Measurements from ENCODE around the gene CCND2.

CCND2 gene

DNA sequence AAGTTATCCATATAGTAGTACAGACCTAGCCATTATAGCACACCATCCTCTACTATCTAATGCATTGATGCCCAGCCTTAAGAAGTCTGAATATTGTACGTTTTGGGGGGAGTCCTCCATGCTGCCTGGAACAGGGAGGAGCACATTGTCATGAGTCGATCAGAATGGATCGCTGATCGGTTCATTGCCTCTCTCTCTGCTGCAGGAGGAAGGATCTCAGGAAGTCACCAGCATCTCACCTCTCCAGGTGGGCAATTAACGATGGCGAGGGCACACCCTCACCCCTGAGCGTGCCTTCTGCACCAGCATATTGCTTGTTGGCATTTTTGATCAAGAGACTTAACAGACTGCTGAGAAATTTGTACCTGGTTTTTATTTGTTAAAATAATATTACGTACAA lies 11.5 kb downstream of the CCND2 start:
- H3K9ac ChIP-seq (ENCODE audit: low read length) = no peak overlapping the region
- H3K36me3 ChIP-seq (ENCODE audit: control insufficient read depth, insufficient read depth, low read length) = peaks cover 99% of the 10 kb centered on the region
- no peak overlapping the region for H3K27ac ChIP-seq (ENCODE audit: low read depth, low read length)
- H3K4me1 ChIP-seq (ENCODE audit: control insufficient read depth, insufficient read depth, low read length) = peaks cover 4% of the 10 kb centered on the region; the same call in 1 of the 2 replicates
- H3K27me3 ChIP-seq (ENCODE audit: control insufficient read depth, insufficient read depth, low read length) = no peaks in the 10 kb centered on the region
- no peak overlapping the region for H3K4me3 ChIP-seq (ENCODE audit: low read depth, low read length)
- no peaks in the 10 kb centered on the region for H3K9me3 ChIP-seq (ENCODE audit: control insufficient read depth, insufficient read depth, low read depth, low read length)

DNA sequence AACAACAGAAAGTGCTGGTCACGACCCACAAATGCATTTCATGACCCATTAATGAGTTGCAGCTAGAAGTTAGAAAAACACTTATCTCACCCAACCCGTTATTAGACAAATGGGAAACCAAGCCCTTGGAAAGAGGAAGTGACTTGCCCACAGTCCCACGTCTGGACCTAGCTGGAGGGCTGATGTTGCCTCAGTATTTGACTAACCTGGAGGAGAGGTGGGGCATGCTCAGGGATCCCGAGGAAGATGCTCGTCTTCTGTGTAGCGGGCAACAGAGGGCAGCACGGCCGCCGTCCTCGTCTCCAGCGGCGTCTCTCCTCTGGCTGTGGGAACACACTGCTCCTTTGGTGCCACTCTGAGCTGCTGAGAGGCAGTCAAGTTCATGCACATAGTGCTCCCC lies 12.7 kb downstream of the CCND2 start:
- Histone ChIP-seq H3K9ac (ENCODE audit: low read length) (no peak overlapping the region), H3K36me3 (ENCODE audit: control insufficient read depth, insufficient read depth, low read length) (peaks cover 99% of the 10 kb centered on the region), H3K27ac (ENCODE audit: low read depth, low read length) (no peak overlapping the region), H3K9me3 (ENCODE audit: control insufficient read depth, insufficient read depth, low read depth, low read length) (no peaks in the 10 kb centered on the region), H3K27me3 (ENCODE audit: control insufficient read depth, insufficient read depth, low read length) (no peaks in the 10 kb centered on the region), H3K4me3 (ENCODE audit: low read depth, low read length) (no peak overlapping the region), H3K4me1 (ENCODE audit: control insufficient read depth, insufficient read depth, low read length) (no peaks in the 10 kb centered on the region)

DNA sequence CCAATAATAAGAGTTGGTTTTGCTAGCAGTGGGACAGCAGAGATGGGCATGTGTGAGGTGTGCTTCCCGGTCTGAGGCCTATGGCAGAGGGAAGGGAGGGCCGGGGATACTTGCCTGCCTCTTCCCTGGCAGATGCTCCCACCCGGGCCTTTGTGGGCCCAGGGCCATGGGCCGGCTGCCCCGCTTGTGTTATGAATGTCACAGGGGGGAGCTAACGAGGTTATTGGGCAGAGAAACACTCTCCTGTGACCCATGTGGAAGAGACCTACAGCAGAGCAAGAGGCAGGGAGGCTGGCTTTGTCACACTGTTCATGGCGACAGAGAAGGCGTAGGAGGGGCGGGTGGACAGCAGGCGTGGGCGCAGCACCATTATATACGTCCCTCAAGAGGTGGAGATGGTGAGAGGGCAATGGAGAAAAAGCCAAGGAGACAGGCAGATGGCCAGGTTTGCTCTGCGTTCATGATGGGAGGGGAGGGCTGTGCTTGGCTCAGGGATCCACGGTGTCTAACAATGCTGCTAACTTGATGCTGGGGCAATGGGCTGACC lies 13.3 kb downstream of the CCND2 start:
- Histone ChIP-seq H3K9ac (ENCODE audit: low read length) (no peak overlapping the region), H3K4me1 (ENCODE audit: control insufficient read depth, insufficient read depth, low read length) (no peaks in the 10 kb centered on the region), H3K4me3 (ENCODE audit: low read depth, low read length) (no peak overlapping the region), H3K9me3 (ENCODE audit: control insufficient read depth, insufficient read depth, low read depth, low read length) (no peaks in the 10 kb centered on the region), H3K36me3 (ENCODE audit: control insufficient read depth, insufficient read depth, low read length) (peaks cover 100% of the 10 kb centered on the region), H3K27me3 (ENCODE audit: control insufficient read depth, insufficient read depth, low read length) (no peaks in the 10 kb centered on the region), H3K27ac (ENCODE audit: low read depth, low read length) (no peak overlapping the region)

DNA sequence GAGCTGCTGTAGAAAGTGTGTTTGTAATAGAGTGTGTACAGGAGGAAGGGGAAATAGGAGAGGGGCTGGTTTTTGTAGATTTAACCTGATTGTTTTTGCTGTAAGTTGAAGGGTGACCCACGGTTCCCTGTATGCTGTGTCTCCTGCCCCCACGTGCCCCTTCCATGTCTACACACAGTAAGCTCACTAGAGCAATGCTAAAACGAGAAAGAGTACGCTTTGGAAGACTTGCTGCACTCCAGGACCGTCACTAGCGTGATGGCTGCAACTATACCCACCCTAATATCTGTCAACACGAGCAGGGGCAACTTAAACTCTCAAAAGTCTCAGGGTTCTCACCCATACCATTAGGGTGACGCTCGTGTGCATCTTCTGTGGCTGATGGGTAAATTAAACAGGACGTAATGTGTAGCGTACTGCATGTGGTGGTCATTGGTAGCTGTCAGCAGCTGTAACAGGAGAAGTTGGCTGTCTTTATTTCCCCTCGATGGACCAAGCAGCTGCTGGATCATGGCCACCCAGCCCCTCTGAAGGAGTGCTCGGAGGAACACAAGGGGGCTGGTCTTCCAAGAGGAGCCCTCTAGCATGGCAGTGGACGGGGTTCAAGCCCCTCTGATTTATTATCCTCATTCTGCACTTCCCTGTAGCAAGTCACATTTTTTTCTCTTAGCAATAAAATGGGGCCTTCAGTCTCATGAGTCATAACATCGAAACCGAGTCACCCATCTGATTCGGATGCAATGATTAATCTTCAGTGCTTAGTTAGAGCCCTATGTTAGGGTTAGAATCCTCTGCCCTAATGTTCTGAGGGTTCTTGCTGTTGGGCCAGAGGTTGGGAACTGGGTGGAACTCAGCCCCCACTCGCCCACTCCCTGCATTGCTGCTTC lies 14.0 kb downstream of the CCND2 start:
- no peak overlapping the region for H3K27ac ChIP-seq (ENCODE audit: low read depth, low read length)
- peaks cover 100% of the 10 kb centered on the region for H3K36me3 ChIP-seq (ENCODE audit: control insufficient read depth, insufficient read depth, low read length)
- no peaks in the 10 kb centered on the region for H3K27me3 ChIP-seq (ENCODE audit: control insufficient read depth, insufficient read depth, low read length)
- H3K9me3 ChIP-seq (ENCODE audit: control insufficient read depth, insufficient read depth, low read depth, low read length) = no peaks in the 10 kb centered on the region
- no peak overlapping the region for H3K9ac ChIP-seq (ENCODE audit: low read length)
- H3K4me1 ChIP-seq (ENCODE audit: control insufficient read depth, insufficient read depth, low read length) = no peaks in the 10 kb centered on the region
- H3K4me3 ChIP-seq (ENCODE audit: low read depth, low read length) = no peak overlapping the region

DNA sequence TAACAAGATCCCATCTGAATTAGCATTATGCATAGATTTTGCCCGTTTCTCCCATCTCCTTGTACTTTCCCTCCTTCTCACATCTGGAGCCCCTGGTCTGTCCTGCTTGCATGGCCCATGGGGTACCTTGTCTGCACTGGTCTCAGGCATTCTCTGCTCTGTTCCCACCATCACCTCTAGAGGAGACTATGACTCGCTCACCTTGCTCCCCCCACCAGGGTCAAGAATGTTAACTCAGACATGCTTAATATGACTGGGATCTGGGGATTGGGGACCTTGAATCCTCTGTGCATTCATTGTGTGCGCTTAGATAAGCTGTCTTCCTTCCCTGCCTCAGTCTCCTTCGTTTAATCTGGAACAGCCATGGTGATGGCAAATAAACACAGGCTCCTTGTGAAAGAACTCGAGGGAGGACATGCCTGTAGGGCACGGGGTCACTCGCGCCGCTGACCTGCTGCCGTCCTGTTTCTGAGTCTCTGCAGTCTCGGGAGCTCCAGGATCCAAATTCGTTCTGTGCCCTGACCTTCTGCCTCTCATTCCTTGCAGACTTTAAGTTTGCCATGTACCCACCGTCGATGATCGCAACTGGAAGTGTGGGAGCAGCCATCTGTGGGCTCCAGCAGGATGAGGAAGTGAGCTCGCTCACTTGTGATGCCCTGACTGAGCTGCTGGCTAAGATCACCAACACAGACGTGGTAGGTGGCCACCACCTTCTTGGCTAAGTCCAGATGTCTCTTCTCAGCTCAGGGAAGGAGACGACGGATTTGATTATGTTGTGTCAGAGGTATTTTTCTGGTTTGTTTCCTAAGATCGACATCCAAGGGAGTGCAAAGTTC lies 15.0 kb downstream of the CCND2 start:
- H3K9ac ChIP-seq (ENCODE audit: low read length) = no peak overlapping the region
- no peak overlapping the region for H3K27ac ChIP-seq (ENCODE audit: low read depth, low read length)
- H3K4me3 ChIP-seq (ENCODE audit: low read depth, low read length) = no peak overlapping the region
- H3K4me1 ChIP-seq (ENCODE audit: control insufficient read depth, insufficient read depth, low read length) = peaks cover 2% of the 10 kb centered on the region; the same call in 1 of the 2 replicates
- peaks cover 100% of the 10 kb centered on the region for H3K36me3 ChIP-seq (ENCODE audit: control insufficient read depth, insufficient read depth, low read length)
- H3K27me3 ChIP-seq (ENCODE audit: control insufficient read depth, insufficient read depth, low read length) = no peaks in the 10 kb centered on the region
- no peaks in the 10 kb centered on the region for H3K9me3 ChIP-seq (ENCODE audit: control insufficient read depth, insufficient read depth, low read depth, low read length)

DNA sequence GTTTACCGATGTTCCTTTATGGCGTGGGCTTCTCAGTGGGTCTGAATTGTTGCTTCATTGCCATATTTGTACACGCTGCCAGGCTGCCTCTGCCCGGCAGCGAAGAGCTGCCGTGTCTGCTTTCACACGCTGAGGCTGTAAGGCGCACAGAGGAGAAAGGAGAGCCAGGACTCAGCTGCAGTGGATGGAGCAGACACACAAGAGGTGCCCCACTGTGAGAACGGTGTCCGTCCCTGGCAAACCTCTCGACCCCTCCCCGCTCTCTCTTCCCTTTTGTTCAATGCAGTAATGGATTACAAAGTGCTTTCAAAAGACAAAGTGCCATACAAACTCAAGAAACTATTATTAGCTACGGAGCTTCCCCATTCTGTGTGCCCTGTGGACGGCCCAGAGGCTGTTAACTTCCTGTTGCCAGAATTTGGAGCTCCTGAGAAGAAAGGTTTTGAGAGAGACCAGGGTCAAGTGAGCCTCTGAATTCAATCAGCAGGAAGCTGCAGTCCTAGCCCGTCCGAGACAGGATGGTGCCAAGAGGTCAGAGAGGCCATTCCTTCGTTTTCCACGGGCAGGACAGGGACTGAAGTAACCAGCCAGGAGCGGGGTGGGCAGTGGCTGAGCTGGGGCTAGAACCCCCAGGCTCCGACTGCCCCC lies 15.8 kb downstream of the CCND2 start:
- Histone ChIP-seq H3K27me3 (ENCODE audit: control insufficient read depth, insufficient read depth, low read length) (no peaks in the 10 kb centered on the region), H3K4me3 (ENCODE audit: low read depth, low read length) (no peak overlapping the region), H3K36me3 (ENCODE audit: control insufficient read depth, insufficient read depth, low read length) (peaks cover 98% of the 10 kb centered on the region), H3K4me1 (ENCODE audit: control insufficient read depth, insufficient read depth, low read length) (peaks cover 7% of the 10 kb centered on the region; the same call in 1 of the 2 replicates), H3K9me3 (ENCODE audit: control insufficient read depth, insufficient read depth, low read depth, low read length) (no peaks in the 10 kb centered on the region), H3K9ac (ENCODE audit: low read length) (no peak overlapping the region), H3K27ac (ENCODE audit: low read depth, low read length) (no peak overlapping the region)

DNA sequence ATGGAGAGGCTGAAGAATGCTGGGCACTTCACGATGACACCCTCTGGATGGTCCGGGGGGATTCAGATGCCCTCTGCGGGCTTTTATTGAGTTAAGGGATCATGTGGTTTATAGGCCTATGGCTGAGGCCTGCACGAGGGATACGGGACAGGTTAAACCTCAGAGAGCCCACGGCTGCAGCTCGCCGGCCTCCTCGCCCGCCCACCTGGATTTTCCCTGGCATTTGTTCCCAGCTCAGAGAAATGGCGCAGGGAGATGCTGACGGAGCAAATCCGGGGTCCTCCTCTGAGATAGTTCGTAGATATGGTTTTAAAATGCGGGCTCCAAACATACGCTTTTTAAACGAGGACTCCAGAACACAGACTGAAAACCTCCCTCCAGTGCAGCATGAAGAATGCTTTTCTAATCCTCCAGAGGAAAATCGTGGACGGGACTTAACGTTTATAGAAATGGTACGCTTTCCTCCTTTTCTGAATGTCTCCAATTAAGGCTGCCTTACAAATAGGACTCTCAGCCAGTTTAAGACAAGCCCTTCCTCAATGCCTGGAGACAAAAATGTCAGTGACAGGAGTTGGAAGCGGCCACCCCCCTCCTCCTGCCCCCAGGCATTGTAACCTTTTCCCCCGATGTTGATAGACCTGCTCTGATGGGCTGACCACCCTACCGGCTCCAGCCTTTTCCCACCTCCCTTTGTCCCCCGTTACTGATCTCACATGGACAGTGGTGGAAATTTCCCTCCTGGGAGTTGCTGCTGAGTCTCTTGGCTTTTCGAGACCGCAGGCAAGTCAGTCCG lies 16.6 kb downstream of the CCND2 start:
- no peak overlapping the region for H3K4me3 ChIP-seq (ENCODE audit: low read depth, low read length)
- H3K9ac ChIP-seq (ENCODE audit: low read length) = no peak overlapping the region
- H3K9me3 ChIP-seq (ENCODE audit: control insufficient read depth, insufficient read depth, low read depth, low read length) = no peaks in the 10 kb centered on the region
- peaks cover 99% of the 10 kb centered on the region for H3K36me3 ChIP-seq (ENCODE audit: control insufficient read depth, insufficient read depth, low read length)
- peaks cover 7% of the 10 kb centered on the region; the same call in 1 of the 2 replicates for H3K4me1 ChIP-seq (ENCODE audit: control insufficient read depth, insufficient read depth, low read length)
- H3K27me3 ChIP-seq (ENCODE audit: control insufficient read depth, insufficient read depth, low read length) = no peaks in the 10 kb centered on the region
- H3K27ac ChIP-seq (ENCODE audit: low read depth, low read length) = no peak overlapping the region

DNA sequence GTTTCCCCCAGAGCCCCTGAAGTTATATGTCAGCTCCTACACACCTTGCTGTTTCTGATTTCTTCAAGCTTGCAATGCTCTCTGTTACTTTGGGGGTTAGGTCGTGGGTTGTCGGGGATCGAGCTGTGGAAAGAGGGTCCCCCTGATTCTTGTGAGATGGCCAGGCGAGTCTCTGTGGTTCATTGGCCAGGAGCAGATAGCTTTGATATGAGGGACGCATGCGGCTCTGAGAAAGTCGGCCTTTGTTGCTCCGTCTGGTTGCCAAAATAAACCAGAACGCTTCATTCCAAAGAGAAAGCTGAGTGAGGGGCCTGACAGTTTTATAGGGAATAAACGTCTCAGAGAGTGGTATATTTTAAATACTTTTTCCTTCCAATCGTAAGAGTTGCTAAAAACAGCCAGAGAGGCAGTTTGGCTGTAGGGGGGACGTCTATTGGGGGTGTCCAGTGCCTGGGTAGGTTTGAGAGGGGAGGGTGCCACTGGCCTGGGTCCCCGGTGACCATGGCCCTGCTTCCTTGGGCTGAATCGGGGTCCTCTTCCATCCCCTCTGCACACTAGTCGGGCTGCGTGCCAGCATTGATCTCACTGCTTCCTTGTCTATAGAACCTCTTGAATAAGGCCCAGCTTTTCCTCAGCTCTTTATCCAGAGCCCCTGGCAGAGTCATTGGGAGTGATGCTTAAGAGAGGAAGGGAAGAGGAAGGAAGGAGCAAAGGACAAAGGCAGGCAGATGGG lies 18.9 kb downstream of the CCND2 start:
- Histone ChIP-seq H3K4me1 (ENCODE audit: control insufficient read depth, insufficient read depth, low read length) (peaks cover 7% of the 10 kb centered on the region; the same call in 1 of the 2 replicates), H3K27ac (ENCODE audit: low read depth, low read length) (no peak overlapping the region), H3K27me3 (ENCODE audit: control insufficient read depth, insufficient read depth, low read length) (no peaks in the 10 kb centered on the region), H3K9me3 (ENCODE audit: control insufficient read depth, insufficient read depth, low read depth, low read length) (no peaks in the 10 kb centered on the region), H3K4me3 (ENCODE audit: low read depth, low read length) (no peak overlapping the region), H3K9ac (ENCODE audit: low read length) (no peak overlapping the region), H3K36me3 (ENCODE audit: control insufficient read depth, insufficient read depth, low read length) (peaks cover 93% of the 10 kb centered on the region)

DNA sequence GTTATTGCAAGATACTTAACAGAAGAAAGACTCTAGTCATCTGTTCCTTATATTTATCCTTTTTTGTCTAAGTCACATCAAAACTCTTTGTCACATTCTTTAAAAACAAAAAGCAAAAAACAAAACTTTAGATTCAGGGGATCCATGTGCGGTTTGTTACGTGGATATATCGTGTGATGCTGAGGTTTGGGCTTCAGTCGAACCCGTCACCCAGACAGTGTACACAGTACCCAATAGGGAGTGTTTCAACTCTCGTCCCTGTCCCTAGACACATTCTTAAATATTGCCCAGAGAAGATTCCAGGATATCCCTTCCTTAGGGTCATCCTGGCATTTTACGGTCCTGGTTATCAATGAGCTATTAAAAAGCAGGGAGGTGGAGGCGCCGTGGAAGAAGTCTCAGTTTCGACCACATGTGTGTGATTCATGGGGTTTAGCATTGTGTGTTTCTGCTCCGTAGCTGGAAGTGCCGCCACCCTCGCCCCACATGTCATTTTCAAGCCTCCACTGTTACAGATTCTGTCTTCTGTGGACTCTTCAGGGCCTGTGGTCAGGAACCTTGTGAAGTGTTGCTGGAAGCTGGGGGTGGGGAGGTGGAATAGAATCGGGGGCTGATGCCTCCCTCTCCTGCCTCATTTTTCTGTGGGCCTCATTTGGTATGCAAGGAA lies 19.9 kb downstream of the CCND2 start:
- Histone ChIP-seq H3K27ac (ENCODE audit: low read depth, low read length) (no peak overlapping the region), H3K4me1 (ENCODE audit: control insufficient read depth, insufficient read depth, low read length) (peaks cover 7% of the 10 kb centered on the region; the same call in 1 of the 2 replicates), H3K4me3 (ENCODE audit: low read depth, low read length) (no peak overlapping the region), H3K9me3 (ENCODE audit: control insufficient read depth, insufficient read depth, low read depth, low read length) (no peaks in the 10 kb centered on the region), H3K36me3 (ENCODE audit: control insufficient read depth, insufficient read depth, low read length) (peaks cover 93% of the 10 kb centered on the region), H3K9ac (ENCODE audit: low read length) (no peak overlapping the region), H3K27me3 (ENCODE audit: control insufficient read depth, insufficient read depth, low read length) (no peaks in the 10 kb centered on the region)
